Kidney epithelial cell (primary cell): ENCODE results near the gene KCNK7. TPM values are rescaled to one million over a fixed set of nuclear protein-coding genes. Genes with fewer than 3 reads are reported as not detected.
A peak's percentile ranks its signal among the peaks of the same experiment; 100 is the strongest.

ENCODE experiments used
- DNase-seq: peaks from one replicate; pipeline ENCODE4 v3.0.0-alpha.2; 2010; ENCODE audit warnings: low read depth
- H3K27me3 ChIP-seq: 2 replicates; pipeline ENCODE4 v1.6.0; 2011; ENCODE audit warnings: low read length; ENCODE audit not compliant: control insufficient read depth, insufficient read depth
- H3K36me3 ChIP-seq: 2 replicates; pipeline ENCODE4 v1.5.1; 2011; ENCODE audit warnings: low read length; ENCODE audit not compliant: control insufficient read depth, insufficient read depth
- H3K4me3 ChIP-seq: 2 replicates; pipeline ENCODE4 v1.5.1; 2011; ENCODE audit warnings: low read depth, mild to moderate bottlenecking, control low read depth, low read length
- CTCF ChIP-seq: IDR thresholded peaks from 2 replicates; pipeline ENCODE4 v1.5.1; 2011; ENCODE audit warnings: mild to moderate bottlenecking, moderate library complexity, low read length, control low read depth, inconsistent platforms; ENCODE audit not compliant: insufficient read depth, poor library complexity, severe bottlenecking
- total RNA-seq: library from RNA; depleted of rRNA; stranded (reverse); fragments of >200 nt; gene quantifications from 2 replicates; pipeline ENCODE4 v1.2.3, GENCODE V29; 2015

Gene KCNK7
- total RNA-seq, 1 donor from 2014 or later, result not detected

GRCh38 chr11:65611028-65611757 is 15.6 kb upstream of the KCNK7 start:
- H3K36me3 ChIP-seq, result no peaks in the 10 kb centered on the region
- no peaks in the 10 kb centered on the region for H3K27me3 ChIP-seq
- DNase-seq, result no peak
- no peak overlapping the region for H3K4me3 ChIP-seq
- no peak for TF ChIP-seq CTCF

GRCh38 chr11:65610404-65610803 is 14.8 kb upstream of the KCNK7 start:
- Histone ChIP-seq H3K36me3 (no peaks in the 10 kb centered on the region), H3K27me3 (no peaks in the 10 kb centered on the region), H3K4me3 (no peak overlapping the region)
- no peak for TF ChIP-seq CTCF
- DNase-seq, result no peak

- Histone ChIP-seq H3K36me3 (peaks cover 1% of the 10 kb centered on the region), H3K27me3 (no peaks in the 10 kb centered on the region), H3K4me3 (no peak overlapping the region)
- TF ChIP-seq CTCF, result no peak
- DNase-seq, result no peak
Observed at GRCh38 chr11:65609665-65610064, 14.1 kb upstream of the KCNK7 start.

GRCh38 chr11:65609229-65609628 is 13.6 kb upstream of the KCNK7 start:
- no peak for DNase-seq
- TF ChIP-seq CTCF, result no peak
- Histone ChIP-seq H3K36me3 (peaks cover 1% of the 10 kb centered on the region), H3K4me3 (no peak overlapping the region), H3K27me3 (no peaks in the 10 kb centered on the region)

GRCh38 chr11:65607614-65608426 is 12.2 kb upstream of the KCNK7 start:
- DNase-seq, result no peak
- peak overlapping the region; percentile 25 for H3K4me3 ChIP-seq
- no peak for TF ChIP-seq CTCF
- H3K27me3 ChIP-seq, result no peaks in the 10 kb centered on the region
- peaks cover 1% of the 10 kb centered on the region for H3K36me3 ChIP-seq
